ENCODE results near the gene RSRP1.

RSRP1 gene

DNA sequence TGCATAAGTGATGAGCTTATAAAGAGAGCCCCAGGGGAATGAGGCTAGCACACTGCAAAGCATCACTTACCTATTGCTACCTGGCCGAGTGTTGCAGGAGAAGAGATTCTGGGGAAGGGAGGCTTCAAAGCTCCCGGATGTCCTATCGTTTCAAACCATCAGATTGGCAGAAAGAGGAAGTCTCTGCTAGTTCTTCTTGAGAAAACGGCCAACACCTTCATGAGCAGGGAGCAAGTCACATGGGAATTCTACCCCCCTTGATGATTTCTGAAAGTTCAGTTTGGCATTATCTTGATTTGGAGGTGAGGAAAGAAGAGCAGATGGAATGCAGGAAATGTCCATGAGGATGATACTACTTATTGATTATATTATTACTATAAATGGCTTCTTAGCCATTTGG, 31.1 kb downstream of the RSRP1 start:
- no peak for DNase-seq

DNA sequence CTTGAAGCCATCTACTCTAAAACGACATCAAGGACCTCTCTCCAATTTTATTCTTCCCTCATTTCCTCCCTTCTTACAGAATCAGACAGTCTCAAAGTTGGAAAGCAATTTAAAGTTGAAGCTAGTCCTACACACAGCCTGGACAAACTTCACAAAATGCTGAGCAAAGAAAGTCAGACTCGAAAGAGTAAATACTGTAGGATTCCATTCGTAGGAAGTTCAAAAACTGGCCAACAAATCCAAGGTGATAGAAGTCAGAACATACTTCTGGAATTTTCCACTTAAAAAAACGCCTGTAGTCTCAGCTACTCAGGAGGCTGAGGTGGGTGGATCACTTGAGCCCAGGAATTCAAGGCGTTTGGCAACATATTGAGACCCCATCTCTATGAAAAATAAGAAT, 34.5 kb downstream of the RSRP1 start:
- no peak for DNase-seq

DNA sequence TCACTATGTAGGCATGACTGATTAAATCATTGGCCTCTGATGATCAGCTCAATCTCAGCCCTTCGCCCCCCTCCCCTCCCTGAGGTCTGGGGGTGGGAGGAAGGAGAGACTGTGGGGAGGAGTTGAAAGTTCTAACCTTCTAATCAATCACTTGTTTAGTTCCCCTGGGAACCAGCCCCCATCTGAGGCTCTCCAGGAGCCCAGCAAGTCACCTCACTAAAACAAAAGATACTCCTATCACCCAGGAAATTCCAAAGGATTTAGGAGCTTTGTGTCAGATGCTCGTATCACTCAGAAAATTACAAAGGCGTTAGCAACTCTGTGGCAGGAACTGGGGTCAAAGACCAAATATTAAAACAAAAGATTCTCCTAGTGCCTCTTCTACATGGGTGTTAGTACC, 36.5 kb downstream of the RSRP1 start:
- no peak for DNase-seq

DNA sequence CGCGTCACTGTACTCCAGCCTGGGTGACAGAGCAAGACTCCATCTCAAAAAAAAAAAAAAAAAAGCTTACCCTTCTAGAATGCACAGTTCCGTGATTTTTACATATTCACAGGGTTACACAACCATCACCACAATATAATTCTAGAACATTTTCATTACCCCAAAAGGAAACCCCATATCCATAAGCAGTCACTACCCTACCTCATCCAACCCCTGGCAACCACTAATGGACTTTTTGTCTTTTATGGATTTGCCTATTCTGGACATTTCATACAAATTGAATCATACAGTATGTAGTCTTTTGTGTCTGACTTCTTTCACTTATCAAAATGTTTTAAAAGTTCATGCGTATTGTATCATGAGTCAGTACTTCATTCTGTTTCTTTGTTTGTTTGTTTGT, 37.7 kb downstream of the RSRP1 start:
- no peak for DNase-seq

DNA sequence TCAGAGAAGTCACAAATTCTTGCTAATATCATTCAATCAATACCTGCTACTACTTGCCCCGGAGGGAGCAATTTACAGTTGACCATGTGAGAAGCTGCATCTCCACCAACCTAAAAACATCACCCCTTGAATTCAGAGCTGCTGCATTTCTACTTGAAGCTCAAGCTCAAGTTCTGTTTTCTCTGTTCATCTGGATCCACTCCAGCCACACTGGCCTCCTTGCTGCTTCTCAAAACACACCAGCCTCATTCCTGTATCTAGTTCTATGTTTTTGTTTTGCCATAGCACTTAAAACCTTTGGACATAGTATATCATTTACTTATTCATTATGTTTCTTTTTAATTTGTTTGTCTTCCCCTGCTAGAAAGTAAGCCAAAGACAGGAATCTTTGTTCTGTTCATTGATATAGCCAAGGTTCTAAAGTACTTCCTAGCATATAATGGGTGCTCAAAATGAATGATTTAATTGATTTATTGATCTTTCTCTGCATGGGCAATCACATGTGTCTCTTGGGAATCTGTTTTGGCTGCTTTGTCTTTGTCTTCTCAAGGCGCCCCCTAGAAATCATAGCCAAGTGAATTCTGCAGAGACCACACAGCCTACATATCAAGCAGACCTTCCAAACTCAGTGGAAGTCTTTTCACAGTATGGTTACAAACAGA, 38.6 kb downstream of the RSRP1 start:
- no peak for DNase-seq

DNA sequence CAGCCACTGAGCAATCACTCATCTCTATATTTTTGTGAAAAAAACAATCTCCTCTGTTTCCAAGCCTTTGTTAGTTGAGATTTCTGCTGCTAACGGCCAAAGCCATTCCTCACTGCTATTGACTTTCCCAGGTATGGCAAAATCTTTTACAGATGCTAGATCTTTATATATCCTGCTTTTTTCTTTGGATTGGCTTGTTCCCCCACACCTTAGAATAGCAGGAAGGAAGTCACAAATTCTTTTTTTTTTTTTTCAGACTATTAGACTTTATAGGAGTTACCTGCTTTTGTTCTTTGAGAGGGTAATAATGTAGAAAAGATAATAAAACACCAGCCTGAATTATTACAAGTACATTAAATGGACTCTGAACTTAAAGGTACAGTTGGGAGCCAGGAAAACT, 39.2 kb downstream of the RSRP1 start:
- DNase-seq = no peak

DNA sequence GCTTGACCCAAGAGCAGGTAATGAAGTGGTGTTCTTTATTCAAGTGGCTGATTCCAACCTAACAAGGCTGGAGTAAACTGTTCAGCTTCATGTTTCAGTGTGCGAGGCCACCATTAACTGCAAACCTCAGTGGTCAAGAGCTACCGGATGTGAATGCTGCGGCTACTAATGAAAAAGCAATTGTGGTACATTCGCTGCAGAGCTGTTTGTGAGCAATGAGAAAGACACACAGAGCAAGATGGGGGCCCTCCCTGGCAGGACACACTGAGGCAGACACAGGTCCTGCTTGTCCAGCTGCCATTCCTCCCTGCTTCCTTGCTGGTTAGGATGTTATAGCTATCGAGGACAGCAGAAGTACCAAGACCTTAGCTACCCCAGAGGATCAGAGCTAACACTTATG, 41.1 kb downstream of the RSRP1 start:
- DNase-seq = no peak

DNA sequence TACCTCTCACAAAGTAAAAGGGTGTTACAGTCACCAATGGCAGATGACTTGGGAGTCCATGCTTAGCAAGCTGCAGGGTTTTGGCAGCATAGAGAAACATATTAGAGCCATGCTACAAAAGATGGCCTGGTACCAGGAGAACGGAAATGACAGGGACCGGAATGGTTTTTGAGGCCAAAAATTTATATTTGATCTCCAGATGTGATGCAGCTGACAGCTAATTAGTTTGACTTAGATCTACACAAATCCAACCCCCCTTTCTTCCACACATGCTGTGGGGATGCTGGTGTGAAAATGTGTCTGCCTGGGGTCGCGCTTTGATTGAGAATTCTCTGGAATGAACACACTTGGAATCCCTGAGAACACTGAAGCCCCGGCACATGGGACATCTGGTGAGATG, 41.5 kb downstream of the RSRP1 start:
- no peak for DNase-seq

DNA sequence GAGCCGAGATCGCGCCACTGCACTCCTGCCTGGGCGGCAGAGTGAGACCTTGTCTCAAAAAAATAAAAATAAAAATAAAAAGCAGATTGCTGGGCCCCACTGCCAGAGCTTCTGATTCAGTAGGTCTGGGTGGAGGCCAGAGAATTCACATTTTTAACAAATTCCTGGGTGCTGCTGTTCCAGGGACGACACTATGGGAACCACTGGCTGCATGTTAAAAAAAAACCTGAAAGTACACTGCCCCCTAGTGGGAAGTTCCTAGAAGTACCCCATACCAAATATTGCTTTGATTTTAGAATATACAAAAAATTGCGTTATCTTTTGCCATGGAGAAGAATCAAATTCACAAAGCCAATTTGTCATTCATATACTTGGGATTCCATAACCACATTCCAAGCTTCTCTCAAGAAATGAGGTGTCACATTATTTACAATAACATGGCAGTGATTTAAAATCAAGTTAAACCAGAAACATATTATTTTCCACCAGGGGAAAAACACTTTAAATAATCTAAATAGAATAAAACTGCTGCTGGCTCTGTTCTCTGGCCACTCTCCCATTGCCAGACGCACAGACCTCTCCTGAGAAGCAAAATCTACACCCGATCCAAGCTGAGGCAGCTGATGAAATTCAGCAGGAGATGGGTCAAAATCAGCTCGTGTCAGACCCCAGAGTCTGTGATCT, 42.3 kb downstream of the RSRP1 start:
- DNase-seq = peak; percentile 5

DNA sequence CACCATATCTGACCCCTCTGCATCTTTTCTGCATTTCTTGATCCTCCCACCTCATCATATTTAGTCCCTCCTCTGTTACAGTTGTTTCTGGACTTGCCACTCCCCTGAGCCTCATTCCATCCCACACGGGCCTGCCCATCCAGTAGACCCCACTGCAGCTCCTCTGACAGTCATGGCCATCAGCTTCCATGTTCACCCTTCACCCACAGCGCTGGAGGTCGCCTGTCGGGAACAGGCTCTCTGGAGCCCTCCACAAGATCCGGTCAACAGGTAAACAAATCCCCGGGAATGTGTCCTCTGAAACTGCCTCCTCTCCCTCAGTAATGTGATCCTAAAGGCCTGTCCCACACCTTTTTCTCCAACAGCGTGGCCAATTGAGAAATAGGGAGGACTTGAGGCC, 46.2 kb downstream of the RSRP1 start:
- no peak for DNase-seq

DNA sequence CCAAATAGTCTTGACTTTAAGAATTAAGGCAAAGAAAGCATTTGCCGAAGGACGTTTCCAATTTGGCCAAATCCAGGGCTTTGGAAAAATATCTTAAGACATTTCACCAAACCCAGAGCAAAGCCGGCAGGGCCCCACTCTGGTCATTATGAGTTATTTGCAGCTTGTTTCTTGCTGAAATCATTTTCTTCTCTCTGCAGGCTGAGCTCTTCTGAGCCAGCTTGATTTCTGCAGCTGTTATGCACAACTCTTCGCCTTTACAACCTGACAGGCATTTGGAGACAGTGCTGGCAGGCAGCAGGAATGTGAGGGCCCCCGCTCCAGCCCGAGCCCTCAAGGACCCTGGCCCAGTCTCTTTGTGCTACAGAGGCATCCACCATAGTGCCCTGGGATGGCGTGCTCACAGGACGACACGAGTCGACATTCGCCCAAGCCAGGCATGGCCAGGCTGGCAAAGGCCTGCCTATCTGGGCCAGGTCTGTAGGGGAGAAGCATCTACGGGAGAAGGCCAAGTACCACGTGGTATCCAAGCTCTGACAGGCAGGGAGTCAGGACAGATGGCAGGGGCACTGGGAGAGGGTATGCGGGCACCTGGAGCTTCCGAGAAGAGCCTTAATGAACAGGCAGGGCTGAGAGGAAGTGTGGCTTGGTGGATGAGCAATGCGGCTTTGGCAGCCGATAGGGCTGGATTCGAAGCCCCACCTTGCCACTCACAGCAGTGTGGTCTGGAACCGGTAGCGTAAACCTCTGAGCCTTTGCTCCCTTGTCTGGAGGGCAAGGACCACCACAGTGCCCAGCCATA, 47.2 kb downstream of the RSRP1 start:
- DNase-seq = no peak

DNA sequence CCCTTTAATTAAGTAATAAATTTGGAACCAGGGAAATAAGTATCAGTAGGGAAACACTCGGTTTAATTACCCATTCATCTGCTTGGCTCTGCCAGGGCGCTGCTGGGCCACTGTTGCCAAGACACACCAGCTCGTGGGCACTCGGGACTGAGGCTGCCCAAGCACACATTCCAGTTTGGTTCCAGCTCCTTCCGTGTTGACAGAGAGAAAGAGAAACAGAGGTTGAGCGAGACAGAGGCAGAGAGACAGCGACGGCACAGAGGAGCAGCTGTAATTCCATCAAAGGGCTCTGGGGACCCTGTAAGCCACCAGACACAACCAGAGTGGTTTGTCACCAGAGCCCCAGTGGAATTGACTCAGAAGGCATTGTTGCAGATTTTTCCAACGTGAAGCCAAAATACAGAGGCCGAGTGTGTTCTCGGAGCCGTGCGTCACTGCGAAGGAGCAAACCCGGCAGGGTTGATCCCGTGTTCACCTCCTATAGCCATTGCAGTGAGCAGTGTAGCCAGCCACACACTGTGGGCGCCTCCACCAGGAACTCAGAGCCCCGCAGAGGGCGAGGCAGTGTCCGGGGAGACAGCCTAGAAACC, 48.5 kb downstream of the RSRP1 start:
- DNase-seq = no peak

DNA sequence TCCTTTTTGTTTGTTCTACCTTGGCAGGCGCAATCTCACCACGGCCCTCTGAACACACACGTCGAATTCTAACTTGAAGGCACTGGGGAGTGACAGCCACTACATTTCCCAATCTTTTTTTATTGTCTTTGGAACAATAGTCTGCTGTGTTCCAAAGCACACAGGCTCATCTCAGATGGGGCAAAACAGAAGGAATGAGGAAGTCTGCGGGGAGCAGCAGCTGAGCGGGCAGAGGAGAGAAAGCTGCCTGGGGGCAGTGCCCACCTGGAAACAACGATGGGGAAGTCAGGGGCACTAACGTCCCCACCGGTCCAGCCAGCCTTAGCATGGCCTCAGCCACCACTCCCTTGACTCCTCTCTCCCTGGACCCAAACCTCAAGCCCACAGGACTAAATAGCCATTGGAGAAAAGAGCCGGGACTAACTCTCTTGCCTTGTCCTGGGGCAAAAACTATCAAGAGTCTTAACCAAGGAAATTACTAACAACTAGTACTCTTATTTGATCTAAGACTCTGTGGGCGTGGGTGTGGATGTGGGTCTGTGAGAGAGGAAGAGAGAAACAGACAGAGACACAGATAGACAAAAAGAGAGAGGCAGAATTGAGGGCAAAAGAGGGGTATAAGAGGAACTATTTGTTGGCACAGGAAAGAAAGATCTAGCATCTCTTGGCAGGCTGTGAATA, 49.1 kb downstream of the RSRP1 start:
- no peak for DNase-seq

DNA sequence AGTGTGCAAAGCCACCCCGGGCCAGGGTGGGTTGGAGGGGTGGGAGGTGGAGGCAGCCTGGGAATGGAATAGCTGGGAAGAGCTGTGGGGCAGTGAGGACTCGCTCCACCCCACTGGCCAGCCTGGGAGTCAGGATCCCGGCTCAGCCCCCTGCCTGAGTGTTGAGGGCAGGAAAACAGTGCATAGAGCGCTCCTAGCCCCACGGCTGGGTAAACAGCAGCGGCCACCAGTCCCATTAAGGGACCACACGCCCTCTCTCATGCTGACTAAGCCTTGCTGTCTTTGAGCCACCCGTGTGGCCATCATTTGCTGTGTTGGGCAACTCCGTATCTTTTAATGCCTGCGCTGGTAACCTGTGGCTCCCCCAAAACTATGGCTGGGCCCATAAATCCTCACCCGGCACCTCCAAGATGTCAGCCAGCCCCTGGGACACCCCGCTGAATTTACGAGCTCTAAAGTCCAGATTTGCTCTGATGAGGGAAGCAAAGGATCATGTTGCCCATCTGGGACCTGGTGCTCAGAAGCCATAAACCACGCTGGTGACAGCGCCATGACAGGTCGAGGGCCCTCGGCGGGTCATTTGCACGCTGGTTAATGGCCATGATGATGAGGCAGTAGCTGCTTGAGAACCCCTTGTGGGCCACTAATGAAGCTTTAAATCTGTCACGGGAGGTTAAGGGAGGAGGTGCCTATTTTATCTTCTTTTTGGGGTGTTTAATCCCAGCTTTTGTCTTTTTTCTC, 49.8 kb downstream of the RSRP1 start:
- no peak for DNase-seq

DNA sequence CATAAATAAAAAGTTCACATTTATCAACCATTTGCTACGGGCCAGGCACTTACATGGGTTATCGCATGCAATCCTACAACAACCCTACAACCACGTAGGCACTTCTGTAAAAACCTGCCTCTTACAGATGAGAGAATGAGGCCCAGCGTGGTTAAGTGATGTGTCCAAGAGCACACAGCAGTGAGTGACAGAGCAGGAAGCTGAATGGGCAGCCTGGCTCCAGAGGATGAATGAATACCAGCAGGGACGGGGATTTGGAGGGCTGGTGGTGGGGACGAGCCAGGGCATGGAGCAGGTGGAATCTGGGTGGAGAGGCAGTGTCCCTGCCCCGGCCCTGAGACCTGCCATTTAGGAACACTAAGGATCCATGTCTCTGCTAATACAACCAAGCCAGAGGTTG, 50.4 kb downstream of the RSRP1 start:
- DNase-seq = no peak

DNA sequence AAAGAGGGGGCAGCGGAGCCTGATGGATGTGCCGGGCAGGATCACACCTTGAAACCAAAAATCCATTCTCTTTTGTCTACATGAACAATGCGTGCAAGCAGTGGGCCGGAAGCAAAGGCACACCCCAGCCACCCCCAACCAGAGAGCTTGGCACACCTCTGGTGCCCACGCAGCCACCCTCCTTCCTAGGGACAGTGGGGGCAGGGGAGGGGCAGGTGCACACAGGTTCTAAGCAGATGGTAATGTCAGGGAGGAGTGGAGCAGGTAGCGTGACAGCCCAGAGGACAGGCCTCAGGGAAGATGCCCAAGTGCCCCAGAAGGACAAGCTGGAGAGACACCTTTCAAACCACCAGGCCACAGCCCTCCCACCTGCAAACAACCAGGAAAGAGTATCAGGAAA, 51.4 kb downstream of the RSRP1 start:
- no peak for DNase-seq

DNA sequence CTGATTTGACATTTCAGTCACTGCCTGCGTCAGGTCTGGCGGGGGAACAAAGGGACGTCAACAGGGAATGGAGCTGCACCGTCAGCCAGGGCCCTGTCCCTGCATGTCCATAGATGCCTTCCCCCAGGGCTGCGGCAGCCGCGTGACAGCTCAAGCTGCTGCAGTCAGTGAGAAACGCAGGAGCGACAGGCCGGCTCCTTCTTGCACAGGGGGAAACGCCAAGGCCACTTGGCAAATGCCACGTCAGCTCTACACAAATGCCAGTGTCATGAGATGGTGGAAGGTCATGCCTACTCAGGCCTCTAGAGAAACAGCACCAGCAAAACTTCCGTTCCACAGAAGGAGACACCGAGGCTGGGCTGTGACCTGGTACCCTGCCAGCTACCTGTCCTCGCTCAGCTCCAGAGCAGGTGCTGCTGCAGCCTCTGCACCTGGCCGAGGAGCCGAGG, 52.7 kb downstream of the RSRP1 start:
- no peak for DNase-seq

DNA sequence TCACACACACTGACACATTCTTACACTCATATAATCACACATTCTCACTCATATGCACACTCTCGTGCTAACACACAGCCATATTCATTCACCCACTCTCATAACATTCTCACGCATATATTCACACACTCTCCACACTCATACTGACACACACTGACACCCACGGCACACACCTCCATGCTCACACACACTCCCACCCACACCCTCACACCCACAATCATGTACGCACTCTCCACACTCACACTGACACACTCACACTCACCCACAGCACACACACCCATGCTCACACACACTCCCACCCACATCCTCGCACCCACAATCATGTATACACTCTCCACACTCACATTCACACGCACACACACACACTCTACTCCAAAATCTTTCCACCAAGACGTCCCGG, 53.2 kb downstream of the RSRP1 start:
- no peak for DNase-seq

DNA sequence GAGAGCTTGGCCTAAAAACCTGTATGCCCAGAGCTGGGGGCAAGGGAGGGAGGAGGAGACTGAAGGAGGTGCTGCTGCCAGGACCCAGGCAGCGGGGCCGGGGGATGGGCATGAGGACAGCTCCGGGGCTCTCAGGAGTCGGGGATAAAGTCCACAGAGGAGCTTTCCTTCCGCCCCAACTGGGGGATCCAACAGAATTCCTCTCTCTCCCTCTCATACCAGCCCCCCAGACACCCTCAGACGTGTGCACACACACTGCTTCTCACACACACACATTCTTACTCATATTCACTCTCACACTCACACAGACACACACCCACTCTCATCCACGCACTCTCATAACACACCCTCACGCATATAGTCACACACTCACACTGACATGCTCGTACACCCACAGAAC, 54.0 kb downstream of the RSRP1 start:
- no peak for DNase-seq
